Karpas-422 (cell line): ENCODE results near the gene STXBP1. TPM values are rescaled to one million over a fixed set of nuclear protein-coding genes. Genes with fewer than 3 reads are reported as not detected.

Experiments
- DNase-seq: peaks from one replicate; pipeline ENCODE4 v3.0.0-alpha.2; 2015
- H2AFZ ChIP-seq: fragments of 200-600 bp; sonication (generic); 2 replicates; pipeline ENCODE4 v1.6.1; 2014; ENCODE audit warnings: antibody characterized with exemption, low read length, mixed read lengths
- H3K27ac ChIP-seq: fragments of 200-600 bp; sonication (generic); 2 replicates; pipeline ENCODE4 v1.5.1; 2014; ENCODE audit warnings: mild to moderate bottlenecking, low read length, moderate library complexity
- H3K27me3 ChIP-seq: fragments of 200-600 bp; sonication (generic); 2 replicates; pipeline ENCODE4 v1.6.1; 2014; ENCODE audit warnings: low read length, mixed read lengths
- H3K36me3 ChIP-seq: fragments of 200-600 bp; sonication (generic); 2 replicates; pipeline ENCODE4 v1.6.1; 2014; ENCODE audit warnings: low read length, mixed read lengths; ENCODE audit not compliant: insufficient read depth
- H3K4me1 ChIP-seq: fragments of 200-600 bp; sonication (generic); 2 replicates; pipeline ENCODE4 v1.6.1; 2014; ENCODE audit warnings: mild to moderate bottlenecking, low read length, mixed read lengths
- H3K4me2 ChIP-seq: fragments of 200-600 bp; sonication (generic); 2 replicates; pipeline ENCODE4 v1.6.1; 2014; ENCODE audit warnings: low read length, low read depth, mild to moderate bottlenecking; ENCODE audit not compliant: poor library complexity, severe bottlenecking
- H3K4me3 ChIP-seq: fragments of 200-600 bp; sonication (generic); 2 replicates; pipeline ENCODE4 v1.5.1; 2014; ENCODE audit warnings: mild to moderate bottlenecking, antibody characterized with exemption, low read length, mixed read lengths
- H3K79me2 ChIP-seq: fragments of 200-600 bp; sonication (generic); 2 replicates; pipeline ENCODE4 v1.6.1; 2014; ENCODE audit warnings: mild to moderate bottlenecking, low read length, mixed read lengths
- H3K9ac ChIP-seq: fragments of 200-600 bp; sonication (generic); 2 replicates; pipeline ENCODE4 v1.6.0; 2014; ENCODE audit warnings: low read length
- H3K9me2 ChIP-seq: fragments of 200-600 bp; sonication (generic), shearing (Covaris generic); replicated peaks from 2 replicates; pipeline ENCODE4 v1.6.0; 2014; ENCODE audit warnings: mild to moderate bottlenecking, low read length, moderate library complexity; ENCODE audit not compliant: insufficient read depth
- H3K9me3 ChIP-seq: fragments of 300-700, 200-600 bp; sonication (generic); 2 replicates; pipeline ENCODE4 v1.6.1; 2014; ENCODE audit warnings: low read length, mixed read lengths
- H4K20me1 ChIP-seq: fragments of 200-600 bp; sonication (generic); 2 replicates; pipeline ENCODE4 v1.6.1; 2014; ENCODE audit warnings: mild to moderate bottlenecking, antibody characterized with exemption, low read length, low read depth; ENCODE audit not compliant: insufficient read depth
- total RNA-seq: library from RNA; depleted of rRNA; stranded (reverse); fragments of >200 nt; shearing (Covaris generic); gene quantifications from 2 replicates; pipeline ENCODE4 v1.2.3, GENCODE V29; 2014; ENCODE audit warnings: low replicate concordance

Gene STXBP1
- total RNA-seq, 1 experiment from 2014 or later = 3.1 TPM

DNA sequence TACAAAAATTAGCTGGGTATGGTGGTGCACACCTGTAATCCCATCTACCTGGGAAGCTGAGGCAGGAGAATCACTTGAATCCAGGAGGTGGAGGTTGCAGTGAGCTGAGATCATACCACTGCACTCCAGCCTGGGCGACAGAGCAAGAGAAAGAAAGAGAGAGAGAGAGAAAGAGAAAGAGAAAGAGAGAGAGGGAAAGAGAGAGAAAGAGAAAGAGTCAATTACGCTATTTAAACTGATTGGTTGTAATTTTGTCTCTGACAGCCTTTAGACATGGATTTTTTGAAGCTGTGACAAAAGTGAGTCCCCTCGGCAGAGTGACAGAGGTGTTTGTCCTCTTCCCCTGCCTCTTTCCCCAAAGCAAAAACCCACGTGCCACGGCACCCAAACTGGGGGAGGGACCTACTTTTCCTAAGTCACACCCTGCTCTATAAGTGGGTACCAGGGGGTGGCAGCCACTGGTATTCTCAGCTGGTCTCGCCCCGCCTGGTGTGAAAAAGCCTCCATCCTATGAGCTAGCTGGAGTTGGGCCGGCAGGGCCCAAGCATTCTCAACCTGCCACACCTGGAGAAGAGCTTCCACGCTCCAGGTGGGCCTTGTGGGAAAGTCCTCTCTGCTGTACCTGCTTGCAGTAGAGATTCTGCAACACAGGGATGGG, 91.3 kb downstream of the STXBP1 start:
- Histone ChIP-seq H3K9ac (no peak overlapping the region), H3K4me2 (no peak overlapping the region), H3K27ac (no peak overlapping the region), H3K4me3 (no peak overlapping the region), H3K4me1 (peaks cover 7% of the 10 kb centered on the region), H3K79me2 (no peaks in the 10 kb centered on the region), H3K36me3 (no peaks in the 10 kb centered on the region), H3K9me3 (no peaks in the 10 kb centered on the region), H3K27me3 (no peaks in the 10 kb centered on the region), H4K20me1 (0 out of 2 replicates have a peak, but pooled peaks cover 6% of the 10 kb centered on the region), H3K9me2 (no peaks in the 10 kb centered on the region), H2AFZ (no peak overlapping the region)
- no peak for DNase-seq

DNA sequence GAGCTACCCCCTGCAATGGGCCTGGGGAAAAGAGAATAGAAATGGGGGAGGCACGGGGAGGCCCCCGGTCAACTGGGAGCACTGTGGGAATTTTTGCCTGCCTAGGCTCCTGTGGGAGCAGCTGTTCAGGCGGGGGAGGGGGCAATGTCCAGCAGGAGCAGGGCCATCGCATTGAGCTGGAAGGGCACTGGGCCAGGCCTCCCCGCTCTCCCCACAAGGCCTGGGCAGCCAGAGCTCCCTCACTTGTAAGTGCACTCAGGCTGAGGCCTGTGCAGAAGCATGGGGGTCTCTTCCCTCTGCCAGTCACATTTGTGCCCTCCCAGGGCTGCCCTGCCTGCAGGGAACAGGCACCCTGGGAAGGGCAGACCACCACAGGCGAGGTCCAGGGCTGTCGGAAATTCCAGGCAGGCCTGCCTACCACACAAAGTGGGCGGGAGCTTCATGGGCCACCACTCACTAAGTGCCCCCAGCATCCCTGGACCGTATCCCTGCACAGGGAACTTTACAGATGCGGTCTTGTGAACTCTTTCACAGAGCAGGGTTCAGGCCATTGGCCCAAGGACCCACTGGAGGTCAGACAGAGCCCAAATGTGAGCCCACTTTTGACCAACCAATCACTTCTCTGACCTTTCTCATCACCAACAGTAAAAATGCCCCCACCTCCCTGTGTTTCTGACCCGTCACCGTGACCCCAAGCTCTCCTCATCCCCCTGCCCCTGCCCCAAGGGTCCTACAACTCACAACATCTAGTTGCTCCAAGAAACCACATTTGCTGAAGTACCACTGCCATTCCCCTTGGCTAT, 93.7 kb downstream of the STXBP1 start:
- Histone ChIP-seq H3K4me1 (no peaks in the 10 kb centered on the region), H3K4me2 (no peak overlapping the region), H4K20me1 (0 out of 2 replicates have a peak, but pooled peaks cover 6% of the 10 kb centered on the region)

DNA sequence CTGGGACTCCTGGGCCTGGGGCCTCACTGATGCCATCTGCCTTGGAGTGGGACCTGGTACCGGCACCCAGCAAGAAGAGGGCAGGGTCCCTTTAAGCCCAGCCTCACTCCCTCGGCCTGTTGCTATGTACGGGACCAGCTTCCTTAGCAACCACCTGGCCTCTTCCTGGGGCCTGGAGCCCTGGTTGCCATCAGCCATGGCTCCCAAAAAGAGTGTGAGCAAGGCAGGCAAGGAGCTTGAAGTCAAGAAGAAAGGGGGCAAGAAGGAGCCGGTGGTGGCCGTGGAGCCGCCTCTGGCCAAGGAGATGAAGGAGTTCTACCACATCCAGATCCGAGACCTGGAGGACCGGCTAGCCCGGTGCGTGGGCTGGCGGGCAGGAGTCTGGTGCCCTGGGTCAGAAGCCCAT, 94.8 kb downstream of the STXBP1 start, which contains the start of gene CFAP157:
Gene CFAP157 (plus strand): TSS at position 153 of the 406 bp plus-strand sequence. CDS start 44 bp downstream, at position 197.
- H3K4me2 ChIP-seq = no peak within 1 kb of the TSS
- H3K9ac ChIP-seq = no peak within 1 kb of the TSS
- H3K9me3 ChIP-seq = 0 out of 2 replicates have a peak, but pooled peaks cover 4% of the 10 kb centered on the region
- no peaks in the 10 kb centered on the region for H3K9me2 ChIP-seq
- H3K4me3 ChIP-seq = no peak within 1 kb of the TSS
- no peak within 1 kb of the TSS for H2AFZ ChIP-seq
- no peaks in the 10 kb centered on the region for H3K4me1 ChIP-seq
- no peaks in the 10 kb centered on the region for H3K27me3 ChIP-seq
- H3K36me3 ChIP-seq = no peaks in the 10 kb centered on the region
- no peak within 1 kb of the TSS for H3K27ac ChIP-seq
- no peaks in the 10 kb centered on the region for H3K79me2 ChIP-seq
- no peak for DNase-seq
- H4K20me1 ChIP-seq = 0 out of 2 replicates have a peak, but pooled peaks cover 6% of the 10 kb centered on the region

More for the DNA sequence above, 93.7 kb downstream of the STXBP1 start:
- H3K9ac ChIP-seq = no peak overlapping the region
- H3K4me3 ChIP-seq = no peak overlapping the region
- H3K27me3 ChIP-seq = no peaks in the 10 kb centered on the region
- H3K27ac ChIP-seq = no peak overlapping the region
- no peaks in the 10 kb centered on the region for H3K79me2 ChIP-seq
- H3K36me3 ChIP-seq = no peaks in the 10 kb centered on the region
- DNase-seq = no peak
- H2AFZ ChIP-seq = no peak overlapping the region
- 0 out of 2 replicates have a peak, but pooled peaks cover 4% of the 10 kb centered on the region for H3K9me3 ChIP-seq
- no peaks in the 10 kb centered on the region for H3K9me2 ChIP-seq

DNA sequence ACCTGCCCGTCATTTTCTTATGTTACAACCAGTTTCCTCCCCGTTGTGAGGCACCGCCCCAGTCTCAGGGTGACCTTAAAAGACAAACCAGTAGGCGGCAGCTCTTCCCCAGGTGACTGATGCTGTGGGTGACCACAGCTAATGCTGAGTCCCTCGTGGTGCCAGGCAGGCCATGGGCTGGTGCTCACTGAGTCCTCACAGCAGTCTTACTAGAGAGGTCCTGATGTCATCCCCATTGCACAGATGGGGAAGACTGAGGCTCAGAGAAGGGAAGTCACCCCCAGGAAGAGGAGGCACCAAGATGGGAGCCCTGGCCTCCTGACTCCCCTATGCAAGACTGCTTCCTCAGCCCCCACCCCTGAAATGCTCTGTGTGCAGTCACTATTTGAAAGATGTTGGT, 95.7 kb downstream of the STXBP1 start:
- DNase-seq = peak; percentile 77
- Histone ChIP-seq H3K4me3 (no peak overlapping the region), H3K9ac (no peak overlapping the region), H3K9me3 (0 out of 2 replicates have a peak, but pooled peaks cover 4% of the 10 kb centered on the region), H3K4me1 (no peaks in the 10 kb centered on the region), H3K36me3 (no peaks in the 10 kb centered on the region), H3K79me2 (no peaks in the 10 kb centered on the region), H3K27me3 (no peaks in the 10 kb centered on the region), H3K9me2 (no peaks in the 10 kb centered on the region), H4K20me1 (0 out of 2 replicates have a peak, but pooled peaks cover 6% of the 10 kb centered on the region), H3K4me2 (no peak overlapping the region), H3K27ac (no peak overlapping the region), H2AFZ (no peak overlapping the region)

DNA sequence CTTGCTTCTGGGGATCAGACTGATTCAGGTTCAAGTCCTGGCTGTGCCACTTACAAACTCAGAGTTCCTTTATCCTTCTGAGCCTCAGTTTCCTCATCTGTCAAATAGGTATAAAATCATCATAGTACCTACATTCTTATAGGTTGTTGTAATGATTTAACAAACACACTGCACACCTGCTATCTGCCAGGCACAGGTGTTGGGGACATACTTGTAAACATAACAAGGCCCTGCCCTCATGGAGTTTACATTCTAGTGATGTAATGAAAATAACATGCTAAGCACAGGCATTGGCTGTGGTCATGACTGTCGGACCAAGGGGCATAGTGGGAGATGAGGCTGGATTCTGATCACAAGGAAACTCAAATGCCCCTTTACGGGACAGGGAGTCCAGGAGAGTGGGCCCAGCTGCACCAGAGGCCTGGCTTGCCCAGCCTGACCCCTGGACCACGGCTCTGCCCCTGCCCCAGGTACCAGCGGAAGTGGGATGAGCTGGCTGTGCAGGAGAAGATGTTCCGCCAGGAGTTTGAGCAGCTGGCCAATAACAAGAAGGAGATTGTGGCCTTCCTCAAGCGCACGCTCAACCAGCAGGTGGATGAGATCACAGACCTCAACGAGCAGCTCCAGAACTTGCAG, 97.0 kb downstream of the STXBP1 start:
- no peaks in the 10 kb centered on the region for H3K79me2 ChIP-seq
- no peaks in the 10 kb centered on the region for H3K9me2 ChIP-seq
- no peak overlapping the region for H3K9ac ChIP-seq
- no peaks in the 10 kb centered on the region for H3K36me3 ChIP-seq
- H3K4me2 ChIP-seq = no peak overlapping the region
- 0 out of 2 replicates have a peak, but pooled peaks cover 4% of the 10 kb centered on the region for H3K9me3 ChIP-seq
- no peak overlapping the region for H3K4me3 ChIP-seq
- H4K20me1 ChIP-seq = 0 out of 2 replicates have a peak, but pooled peaks cover 9% of the 10 kb centered on the region
- no peaks in the 10 kb centered on the region for H3K27me3 ChIP-seq
- H3K4me1 ChIP-seq = no peaks in the 10 kb centered on the region
- H3K27ac ChIP-seq = no peak overlapping the region
- no peak for DNase-seq
- no peak overlapping the region for H2AFZ ChIP-seq

DNA sequence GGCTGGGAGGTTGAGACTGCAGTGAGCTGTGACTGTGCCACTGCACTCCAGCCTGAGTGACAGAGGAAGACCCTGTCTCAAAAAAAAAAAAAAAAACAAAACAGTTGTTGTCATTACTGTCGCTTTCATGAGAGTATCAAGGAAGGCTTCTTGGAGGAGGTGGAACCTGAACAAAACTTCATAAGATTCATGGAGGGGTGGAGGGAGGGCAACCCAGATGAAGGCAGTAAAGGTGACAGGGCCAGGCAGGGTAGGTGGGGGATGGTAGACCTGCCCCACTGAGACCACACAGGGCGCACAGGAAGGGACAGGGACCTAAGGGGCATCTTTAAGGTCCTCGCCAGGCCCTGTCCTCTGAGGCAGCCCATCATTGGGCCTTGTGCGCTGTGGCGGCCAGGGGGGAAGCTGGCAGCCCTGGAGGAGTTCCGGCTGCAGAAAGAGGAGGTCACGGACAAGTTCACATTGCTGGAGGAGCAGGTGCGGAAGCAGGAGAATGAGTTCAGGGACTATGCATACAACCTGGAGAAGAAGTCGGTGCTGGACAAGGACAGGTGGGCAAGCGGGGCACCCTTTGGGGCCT, 98.2 kb downstream of the STXBP1 start:
- H3K9ac ChIP-seq = no peak overlapping the region
- H3K27me3 ChIP-seq = no peaks in the 10 kb centered on the region
- H3K4me2 ChIP-seq = no peak overlapping the region
- H2AFZ ChIP-seq = no peak overlapping the region
- no peak overlapping the region for H3K4me3 ChIP-seq
- no peak overlapping the region for H3K27ac ChIP-seq
- H3K36me3 ChIP-seq = no peaks in the 10 kb centered on the region
- H3K9me2 ChIP-seq = no peaks in the 10 kb centered on the region
- H3K4me1 ChIP-seq = peaks cover 5% of the 10 kb centered on the region
- no peak for DNase-seq
- H3K79me2 ChIP-seq = no peaks in the 10 kb centered on the region
- 0 out of 2 replicates have a peak, but pooled peaks cover 14% of the 10 kb centered on the region for H4K20me1 ChIP-seq
- H3K9me3 ChIP-seq = 0 out of 2 replicates have a peak, but pooled peaks cover 4% of the 10 kb centered on the region

DNA sequence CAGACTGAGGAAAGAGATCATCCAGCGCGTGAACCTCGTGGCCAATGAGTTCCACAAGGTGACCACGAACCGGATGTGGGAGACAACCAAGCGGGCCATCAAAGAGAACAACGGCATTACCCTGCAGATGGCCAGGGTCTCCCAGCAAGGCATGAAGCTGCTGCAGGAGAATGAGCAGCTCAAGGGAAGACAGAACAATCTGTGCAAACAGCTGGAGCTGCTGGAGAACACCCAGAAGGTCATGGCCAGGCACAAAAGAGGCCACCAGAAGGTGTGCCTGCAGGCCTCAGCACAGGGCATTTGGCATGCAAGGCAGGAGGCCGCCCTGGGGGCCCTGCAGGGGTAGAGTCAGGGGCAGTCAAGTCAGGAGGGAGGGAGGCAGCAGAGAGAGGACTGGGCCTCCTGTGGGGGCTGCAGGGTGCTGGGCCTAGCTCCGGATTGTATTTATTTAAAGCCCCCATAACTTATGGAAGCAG, 99.2 kb downstream of the STXBP1 start:
- H2AFZ ChIP-seq = no peak overlapping the region
- no peak overlapping the region for H3K4me2 ChIP-seq
- no peaks in the 10 kb centered on the region for H3K79me2 ChIP-seq
- no peaks in the 10 kb centered on the region for H3K9me2 ChIP-seq
- H3K9ac ChIP-seq = no peak overlapping the region
- no peak overlapping the region for H3K4me3 ChIP-seq
- 0 out of 2 replicates have a peak, but pooled peaks cover 12% of the 10 kb centered on the region for H4K20me1 ChIP-seq
- H3K4me1 ChIP-seq = peaks cover 10% of the 10 kb centered on the region
- H3K9me3 ChIP-seq = 0 out of 2 replicates have a peak, but pooled peaks cover 4% of the 10 kb centered on the region
- H3K36me3 ChIP-seq = no peaks in the 10 kb centered on the region
- DNase-seq = no peak
- no peaks in the 10 kb centered on the region for H3K27me3 ChIP-seq
- no peak overlapping the region for H3K27ac ChIP-seq
